Stimulated activated naive CD4-positive, alpha-beta T cell (primary cell): ENCODE measurements around the gene PNPLA2.

Experiments used
- DNase-seq, 6 experiments: peaks; one replicate each; lab custom pipeline; 2025; lab: John Stamatoyannopoulos, UW

PNPLA2 gene

GRCh38 chr11:783581-784015, 35.1 kb upstream of the PNPLA2 start:
- peak in 1 of 6 experiments; percentile 21 for DNase-seq

- DNase-seq, result no peak
Observed at GRCh38 chr11:786235-787083, 32.3 kb upstream of the PNPLA2 start.

GRCh38 chr11:787084-787675, 31.5 kb upstream of the PNPLA2 start:
- no peak for DNase-seq

- no peak for DNase-seq
Observed at GRCh38 chr11:788009-788640, 30.6 kb upstream of the PNPLA2 start.

GRCh38 chr11:788953-789940, 29.5 kb upstream of the PNPLA2 start:
- no peak for DNase-seq

GRCh38 chr11:789943-790342, 28.8 kb upstream of the PNPLA2 start, which contains the start of gene CEND1:
Gene CEND1 (minus strand): TSS chr11:790090. CDS start chr11:788576, 1,514 bp downstream.
- DNase-seq, result no peak

- no peak for DNase-seq
Observed at GRCh38 chr11:790721-791564, 27.8 kb upstream of the PNPLA2 start.

GRCh38 chr11:791658-792534, 26.8 kb upstream of the PNPLA2 start:
- DNase-seq, result no peak

- DNase-seq, result no peak
Observed at GRCh38 chr11:792535-792821, 26.2 kb upstream of the PNPLA2 start.

- DNase-seq, result no peak
Observed at GRCh38 chr11:792873-793272, 25.8 kb upstream of the PNPLA2 start.

GRCh38 chr11:793556-793955, 25.2 kb upstream of the PNPLA2 start:
- no peak for DNase-seq

GRCh38 chr11:794013-794765, 24.5 kb upstream of the PNPLA2 start:
- no peak for DNase-seq

- DNase-seq, result no peak
Observed at GRCh38 chr11:794766-795633, 23.7 kb upstream of the PNPLA2 start.

GRCh38 chr11:795634-796564, 22.8 kb upstream of the PNPLA2 start:
- peak; percentile 69 to 84 (median 80) for DNase-seq

- DNase-seq, result no peak
Observed at GRCh38 chr11:796565-797295, 22.0 kb upstream of the PNPLA2 start.
